Liver (tissue), 3 donors: ENCODE measurements around the gene UNC13C.

ENCODE experiments used
- CTCF ChIP-seq: fragments of 150-350 bp; IDR thresholded peaks from 2 replicates; pipeline ENCODE4 v1.5.1; 2017; ENCODE audit warnings: improper control_type of control experiment, low read depth, low read length; ENCODE audit not compliant: missing input control
- EGR1 ChIP-seq, 2 donors: IDR thresholded peaks; 2 replicates each; pipeline ENCODE4 v1.6.1; 2016 to 2018; ENCODE audit warnings: antibody characterized with exemption in 2 of 2, low read depth in 2 of 2
- FOXA1 ChIP-seq: IDR thresholded peaks from 2 replicates; pipeline ENCODE4 v1.6.1; 2016; ENCODE audit warnings: antibody characterized with exemption
- TF ChIP-seq, protein P1 (sequence below): IDR thresholded peaks from 2 replicates; pipeline ENCODE4 v1.6.1; 2016; ENCODE audit warnings: antibody characterized with exemption
- TF ChIP-seq, protein P2 (sequence below): IDR thresholded peaks from 2 replicates; pipeline ENCODE4 v1.6.1; 2016; ENCODE audit warnings: antibody characterized with exemption, mild to moderate bottlenecking
- donor health status: healthy.
- donor health status: healthy.

DNA sequence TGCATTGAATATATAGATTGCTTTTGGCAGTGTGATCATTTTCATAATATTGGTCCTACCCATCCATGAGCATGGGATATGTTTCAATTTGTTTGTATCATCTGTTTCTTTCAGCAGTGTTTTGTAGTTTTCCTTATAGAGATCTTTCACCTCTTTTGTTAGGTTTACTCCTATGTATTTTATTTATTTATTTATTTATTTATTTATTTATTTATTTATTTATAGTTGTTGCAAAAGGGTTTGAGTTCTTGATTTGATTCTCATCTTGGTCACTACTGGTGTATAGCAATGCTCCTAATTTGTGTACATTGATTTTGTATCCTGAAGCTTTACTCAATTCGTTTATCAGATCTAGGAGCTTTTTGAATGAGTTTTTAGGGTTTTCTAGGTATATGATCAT is 478.2 kb downstream of the UNC13C start:
- TF ChIP-seq, protein P1, sequence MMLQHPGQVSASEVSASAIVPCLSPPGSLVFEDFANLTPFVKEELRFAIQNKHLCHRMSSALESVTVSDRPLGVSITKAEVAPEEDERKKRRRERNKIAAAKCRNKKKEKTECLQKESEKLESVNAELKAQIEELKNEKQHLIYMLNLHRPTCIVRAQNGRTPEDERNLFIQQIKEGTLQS: no peak
- TF ChIP-seq, protein P2, sequence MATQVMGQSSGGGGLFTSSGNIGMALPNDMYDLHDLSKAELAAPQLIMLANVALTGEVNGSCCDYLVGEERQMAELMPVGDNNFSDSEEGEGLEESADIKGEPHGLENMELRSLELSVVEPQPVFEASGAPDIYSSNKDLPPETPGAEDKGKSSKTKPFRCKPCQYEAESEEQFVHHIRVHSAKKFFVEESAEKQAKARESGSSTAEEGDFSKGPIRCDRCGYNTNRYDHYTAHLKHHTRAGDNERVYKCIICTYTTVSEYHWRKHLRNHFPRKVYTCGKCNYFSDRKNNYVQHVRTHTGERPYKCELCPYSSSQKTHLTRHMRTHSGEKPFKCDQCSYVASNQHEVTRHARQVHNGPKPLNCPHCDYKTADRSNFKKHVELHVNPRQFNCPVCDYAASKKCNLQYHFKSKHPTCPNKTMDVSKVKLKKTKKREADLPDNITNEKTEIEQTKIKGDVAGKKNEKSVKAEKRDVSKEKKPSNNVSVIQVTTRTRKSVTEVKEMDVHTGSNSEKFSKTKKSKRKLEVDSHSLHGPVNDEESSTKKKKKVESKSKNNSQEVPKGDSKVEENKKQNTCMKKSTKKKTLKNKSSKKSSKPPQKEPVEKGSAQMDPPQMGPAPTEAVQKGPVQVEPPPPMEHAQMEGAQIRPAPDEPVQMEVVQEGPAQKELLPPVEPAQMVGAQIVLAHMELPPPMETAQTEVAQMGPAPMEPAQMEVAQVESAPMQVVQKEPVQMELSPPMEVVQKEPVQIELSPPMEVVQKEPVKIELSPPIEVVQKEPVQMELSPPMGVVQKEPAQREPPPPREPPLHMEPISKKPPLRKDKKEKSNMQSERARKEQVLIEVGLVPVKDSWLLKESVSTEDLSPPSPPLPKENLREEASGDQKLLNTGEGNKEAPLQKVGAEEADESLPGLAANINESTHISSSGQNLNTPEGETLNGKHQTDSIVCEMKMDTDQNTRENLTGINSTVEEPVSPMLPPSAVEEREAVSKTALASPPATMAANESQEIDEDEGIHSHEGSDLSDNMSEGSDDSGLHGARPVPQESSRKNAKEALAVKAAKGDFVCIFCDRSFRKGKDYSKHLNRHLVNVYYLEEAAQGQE: no peak
- TF ChIP-seq CTCF (no peak), FOXA1 (no peak), EGR1 (IDR thresholded peaks at IDR 0.05; ENCODE audit: low read depth in 2 of 2) (no peak)
